Activated naive CD4-positive, alpha-beta T cell treated with anti-CD3 and anti-CD28 coated beads for 36 hours (primary cell): Measurements from ENCODE around the gene HS3ST4. TPM values are rescaled to one million over a fixed set of nuclear protein-coding genes. Genes with fewer than 3 reads are reported as not detected.

ENCODE experiments used
- CTCF ChIA-PET: fragments of 350-600 bp; sonication (Branson Sonifier 250); formaldehyde crosslinking; loops from one replicate; lab custom pipeline; 2021; ENCODE audit warnings: antibody characterized with exemption; lab: Charles Lee
- DNase-seq: peaks from one replicate; pipeline ENCODE4 v3.0.0-alpha.2; 2020
- H3K27ac Mint-ChIP-seq: one replicate; pipeline ENCODE4 v1.8.0; 2021; ENCODE audit warnings: mild to moderate bottlenecking, mixed read lengths
- H3K27me3 Mint-ChIP-seq: one replicate; pipeline ENCODE4 v1.8.0; 2021; ENCODE audit warnings: low read depth, mixed read lengths
- H3K36me3 Mint-ChIP-seq: one replicate; pipeline ENCODE4 v1.8.0; 2021; ENCODE audit warnings: low read depth, mixed read lengths
- H3K4me1 Mint-ChIP-seq: one replicate; pipeline ENCODE4 v1.8.0; 2021; ENCODE audit warnings: low read depth, mixed read lengths
- H3K4me3 Mint-ChIP-seq: one replicate; pipeline ENCODE4 v1.8.0; 2021; ENCODE audit warnings: mild to moderate bottlenecking, moderate library complexity, mixed read lengths
- H3K9me3 Mint-ChIP-seq: one replicate; pipeline ENCODE4 v1.8.0; 2021; ENCODE audit warnings: mixed read lengths
- intact Hi-C: fragments of 100-400 bp; cut with micrococcal nuclease; formaldehyde crosslinking; loops from one replicate; pipeline ENCODE4 v1.15.1; 2023
- total RNA-seq, 2 experiments: library from RNA; stranded (reverse); gene quantifications; one replicate each; pipeline ENCODE4 v1.2.3, GENCODE V29; 2021

HS3ST4 gene
- total RNA-seq, 2 experiments from 2014 or later = not detected

DNA sequence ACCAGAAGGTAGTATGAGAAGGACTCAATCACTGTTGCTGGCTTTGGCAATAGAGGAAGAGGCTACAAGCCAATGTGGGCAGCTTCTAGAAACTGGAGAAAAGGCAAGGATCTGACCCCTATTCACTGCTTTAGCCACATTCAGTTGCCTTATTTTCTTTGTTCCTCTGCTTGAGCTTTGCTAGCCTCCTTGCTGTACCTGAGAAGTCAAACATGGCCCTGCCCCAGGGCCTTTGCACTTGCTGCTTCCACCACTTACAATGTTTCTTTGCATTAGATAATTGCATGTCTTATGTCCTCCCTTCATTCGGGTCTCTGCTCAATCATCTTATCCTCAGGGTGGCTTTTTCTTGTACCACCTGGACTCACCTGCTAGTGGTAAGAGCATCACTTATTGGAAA is 15.8 kb downstream of the HS3ST4 start:
- intact Hi-C loops = loop anchor here (5.0 kb wide), 1 partner anchor 430 kb away; no protein-coding TSS in a partner anchor
- no peaks in the 10 kb centered on the region for H3K9me3 Mint-ChIP-seq
- H3K27me3 Mint-ChIP-seq = peaks cover 7% of the 10 kb centered on the region
- no peaks in the 10 kb centered on the region for H3K36me3 Mint-ChIP-seq
- no peak overlapping the region for H3K4me3 Mint-ChIP-seq
- no peak for DNase-seq
- CTCF ChIA-PET = no interaction called here
- no peaks in the 10 kb centered on the region for H3K4me1 Mint-ChIP-seq
- H3K27ac Mint-ChIP-seq = no peak overlapping the region

- Mint-ChIP-seq H3K4me1 (no peaks in the 10 kb centered on the region), H3K4me3 (no peak overlapping the region), H3K27me3 (peaks cover 7% of the 10 kb centered on the region), H3K9me3 (no peaks in the 10 kb centered on the region), H3K27ac (no peak overlapping the region), H3K36me3 (no peaks in the 10 kb centered on the region)
- intact Hi-C loops = loop anchor here (5.0 kb wide), 1 partner anchor 431 kb away; no protein-coding TSS in a partner anchor
- CTCF ChIA-PET = interaction anchor here (0.7 kb wide), 2 partner anchors 1336 to 1439 kb away, joined by 7 read pairs; no protein-coding TSS in a partner anchor
- peak; percentile 53 for DNase-seq
Observed at GRCh38 chr16:25707982-25708583, 16.3 kb downstream of the HS3ST4 start.

GRCh38 chr16:25709213-25709612 is 17.5 kb downstream of the HS3ST4 start:
- Mint-ChIP-seq H3K27me3 (peaks cover 10% of the 10 kb centered on the region), H3K36me3 (no peaks in the 10 kb centered on the region), H3K4me3 (no peak overlapping the region), H3K9me3 (no peaks in the 10 kb centered on the region), H3K27ac (no peak overlapping the region), H3K4me1 (no peaks in the 10 kb centered on the region)
- intact Hi-C loops = loop anchor here (5.0 kb wide), 1 partner anchor 432 kb away; no protein-coding TSS in a partner anchor
- no peak for DNase-seq
- CTCF ChIA-PET = interaction anchor here (0.5 kb wide), 1 partner anchor 433 kb away, joined by 3 read pairs; no protein-coding TSS in a partner anchor

DNA sequence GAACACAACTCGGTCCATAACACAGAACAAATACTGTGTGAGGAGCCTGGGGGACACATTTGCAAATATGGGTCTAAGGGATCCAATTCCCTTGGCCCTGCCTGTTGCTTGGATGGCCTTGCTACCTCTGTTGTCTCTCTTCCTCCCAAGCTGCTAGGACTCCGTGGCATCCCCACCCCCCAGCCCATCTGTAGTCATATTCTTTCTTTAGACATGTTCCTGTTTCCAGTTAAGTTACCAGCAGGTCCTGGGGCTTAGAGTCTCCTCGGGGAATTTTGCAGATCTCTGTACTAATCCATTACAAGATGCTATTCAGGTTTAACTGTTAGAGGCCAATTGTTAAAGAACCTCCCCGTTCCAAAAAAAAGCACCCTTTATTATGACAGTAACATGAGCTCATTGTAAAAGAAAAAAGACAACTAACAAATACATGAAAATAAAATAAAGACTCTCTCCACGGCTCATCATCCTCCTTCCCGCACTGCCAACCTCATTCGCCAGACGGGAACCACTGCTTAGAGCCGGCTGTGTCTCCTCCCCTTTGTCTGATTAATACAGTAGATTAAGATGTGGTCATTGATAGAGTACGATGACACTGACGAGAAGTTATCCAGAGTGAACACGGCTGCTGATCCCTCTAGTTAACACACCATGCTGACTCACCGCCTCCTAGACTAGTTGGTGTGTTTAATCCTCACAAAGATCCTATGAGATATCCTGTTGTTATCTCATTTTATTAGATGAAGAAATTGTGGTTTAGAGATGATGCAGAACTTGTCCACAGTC is 22.2 kb downstream of the HS3ST4 start:
- no peaks in the 10 kb centered on the region for H3K9me3 Mint-ChIP-seq
- H3K4me3 Mint-ChIP-seq = no peak overlapping the region
- no peak for DNase-seq
- peaks cover 10% of the 10 kb centered on the region for H3K27me3 Mint-ChIP-seq
- H3K36me3 Mint-ChIP-seq = no peaks in the 10 kb centered on the region
- CTCF ChIA-PET = no interaction called here
- no peak overlapping the region for H3K27ac Mint-ChIP-seq
- no peaks in the 10 kb centered on the region for H3K4me1 Mint-ChIP-seq
- intact Hi-C loops = no loop called here

GRCh38 chr16:25716186-25716585 is 24.4 kb downstream of the HS3ST4 start:
- Mint-ChIP-seq H3K36me3 (no peaks in the 10 kb centered on the region), H3K27ac (no peak overlapping the region), H3K4me3 (no peak overlapping the region), H3K27me3 (peaks cover 10% of the 10 kb centered on the region), H3K4me1 (no peaks in the 10 kb centered on the region), H3K9me3 (no peaks in the 10 kb centered on the region)
- CTCF ChIA-PET = no interaction called here
- intact Hi-C loops = no loop called here
- no peak for DNase-seq

DNA sequence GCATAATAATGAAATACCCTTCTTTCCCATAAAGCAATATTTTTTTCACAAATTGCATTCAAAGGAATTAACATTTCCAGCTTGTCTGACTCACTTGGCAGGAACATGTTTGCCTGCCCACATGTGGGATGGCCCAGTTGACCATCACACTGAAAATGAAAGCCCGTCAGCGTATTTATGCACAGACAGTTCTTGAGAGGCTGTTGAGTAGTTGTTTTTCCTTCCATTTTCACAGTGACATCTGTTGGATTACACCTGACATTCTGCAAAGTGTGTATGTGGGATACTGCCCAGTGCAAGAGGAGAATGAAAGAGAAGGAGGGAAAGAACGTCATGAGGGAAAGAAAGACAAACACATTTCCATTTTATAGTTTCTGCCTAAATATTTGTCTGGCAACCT is 29.7 kb downstream of the HS3ST4 start:
- H3K4me3 Mint-ChIP-seq = no peak overlapping the region
- CTCF ChIA-PET = no interaction called here
- intact Hi-C loops = no loop called here

DNA sequence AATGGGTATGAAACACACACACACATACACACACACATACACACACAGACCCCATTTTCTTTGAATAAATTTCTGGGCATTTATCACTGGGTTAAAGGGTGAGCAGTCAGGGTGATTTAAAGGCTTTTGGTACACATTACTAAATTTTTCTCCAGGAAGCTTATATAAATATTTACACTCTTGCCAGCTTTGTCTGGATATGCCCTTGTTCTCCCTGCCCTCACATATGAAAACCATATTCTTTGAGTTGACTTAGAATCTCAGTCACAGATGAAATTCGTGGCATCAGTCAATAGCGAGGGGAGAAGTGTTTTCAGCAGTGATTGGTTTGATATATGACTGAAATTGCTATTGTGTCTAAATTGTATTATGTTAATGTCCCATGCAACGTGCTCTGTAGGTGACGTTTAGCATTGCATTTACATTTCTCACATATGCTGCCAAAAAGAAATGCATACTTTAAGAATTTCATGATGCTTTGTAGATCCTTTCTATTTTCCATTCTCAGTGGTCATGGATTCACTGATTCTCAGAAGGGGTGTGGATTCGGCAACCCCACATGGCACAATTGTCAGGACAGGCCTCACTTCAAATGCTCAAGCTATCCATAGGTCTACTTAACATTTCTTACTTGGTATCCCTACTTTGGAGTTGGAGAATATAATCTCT is 34.8 kb downstream of the HS3ST4 start:
- Mint-ChIP-seq H3K4me1 (no peaks in the 10 kb centered on the region), H3K9me3 (no peaks in the 10 kb centered on the region), H3K27ac (no peak overlapping the region), H3K36me3 (no peaks in the 10 kb centered on the region), H3K4me3 (no peak overlapping the region), H3K27me3 (peaks cover 4% of the 10 kb centered on the region)
- CTCF ChIA-PET = no interaction called here
- intact Hi-C loops = no loop called here
- DNase-seq = no peak

More for the DNA sequence above, 29.7 kb downstream of the HS3ST4 start:
- no peak overlapping the region for H3K27ac Mint-ChIP-seq
- H3K4me1 Mint-ChIP-seq = no peaks in the 10 kb centered on the region
- H3K36me3 Mint-ChIP-seq = no peaks in the 10 kb centered on the region
- no peak for DNase-seq
- H3K9me3 Mint-ChIP-seq = no peaks in the 10 kb centered on the region
- H3K27me3 Mint-ChIP-seq = peaks cover 4% of the 10 kb centered on the region

- Mint-ChIP-seq H3K36me3 (no peaks in the 10 kb centered on the region), H3K9me3 (no peaks in the 10 kb centered on the region), H3K4me3 (no peak overlapping the region), H3K27ac (no peak overlapping the region), H3K27me3 (peaks cover 3% of the 10 kb centered on the region), H3K4me1 (no peaks in the 10 kb centered on the region)
- CTCF ChIA-PET = no interaction called here
- intact Hi-C loops = no loop called here
- DNase-seq = no peak
Observed at GRCh38 chr16:25729188-25729915, 37.6 kb downstream of the HS3ST4 start.

DNA sequence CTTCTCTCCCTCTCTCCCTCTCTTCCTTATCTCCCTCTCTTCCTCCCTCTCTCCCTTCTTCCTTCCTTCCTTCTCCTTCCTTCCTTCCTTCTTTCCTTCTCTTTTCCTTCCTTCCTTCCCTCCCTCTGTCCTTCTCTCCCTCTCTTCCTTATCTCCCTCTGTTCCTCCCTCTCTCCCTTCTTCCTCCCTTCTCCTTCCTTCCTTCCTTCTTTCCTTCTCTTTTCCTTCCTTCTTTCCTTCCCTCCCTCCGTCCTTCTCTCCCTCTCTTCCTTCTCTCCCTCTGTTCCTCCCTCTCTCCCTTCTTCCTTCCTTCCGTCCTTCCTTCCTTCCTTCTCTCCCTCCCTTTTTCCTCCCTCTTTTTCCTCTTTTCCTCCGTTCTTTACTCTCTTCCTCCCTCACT is 38.6 kb downstream of the HS3ST4 start:
- no peaks in the 10 kb centered on the region for H3K27me3 Mint-ChIP-seq
- no peaks in the 10 kb centered on the region for H3K36me3 Mint-ChIP-seq
- H3K27ac Mint-ChIP-seq = no peak overlapping the region
- H3K9me3 Mint-ChIP-seq = no peaks in the 10 kb centered on the region
- no peak overlapping the region for H3K4me3 Mint-ChIP-seq
- CTCF ChIA-PET = no interaction called here
- intact Hi-C loops = no loop called here
- DNase-seq = no peak
- H3K4me1 Mint-ChIP-seq = no peaks in the 10 kb centered on the region

DNA sequence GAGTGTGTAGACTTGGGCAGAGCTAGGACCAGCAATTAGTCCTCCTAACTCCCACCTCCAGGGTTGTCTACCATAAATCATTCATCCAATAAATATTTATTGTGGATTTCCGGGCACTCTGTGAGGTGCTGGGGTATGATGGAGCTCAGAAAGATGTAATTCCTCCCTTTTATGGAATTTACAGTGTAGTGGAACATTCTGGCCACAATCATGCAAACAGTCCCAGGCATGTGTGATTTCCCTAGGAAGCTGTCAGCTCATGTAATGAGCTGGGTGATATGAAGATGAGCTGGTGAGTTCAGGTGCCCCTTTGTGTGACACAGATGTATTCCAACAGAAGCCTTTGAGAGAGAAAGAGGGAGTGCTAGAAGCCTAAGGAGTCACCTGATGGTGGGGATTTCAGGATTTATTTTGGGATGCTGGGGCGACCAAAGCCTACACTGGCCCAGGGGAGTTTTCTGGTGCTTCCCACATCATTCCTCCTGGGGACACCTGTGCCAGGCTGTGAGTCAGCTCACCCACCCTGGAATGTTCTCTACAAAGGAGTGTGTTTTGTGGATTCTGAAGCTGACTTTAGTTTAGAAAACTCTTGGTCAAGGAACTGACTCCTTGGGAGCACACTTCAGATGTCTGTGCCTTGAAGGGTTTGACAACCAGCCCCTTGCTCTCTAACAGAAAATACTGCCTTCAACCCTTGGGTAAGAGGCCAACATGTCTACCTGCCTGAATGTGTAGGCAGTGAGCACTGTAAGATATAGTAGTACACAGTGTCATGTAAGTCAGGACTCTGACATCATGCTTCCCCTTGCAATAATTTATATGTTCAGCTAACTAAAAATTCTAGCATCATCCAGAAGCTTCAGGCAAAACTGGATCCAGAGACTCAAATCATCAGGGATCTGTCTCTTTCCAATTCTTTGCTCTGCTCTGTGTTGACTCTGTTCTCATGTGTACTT is 42.9 kb downstream of the HS3ST4 start:
- no peak for DNase-seq
- intact Hi-C loops = no loop called here
- H3K27me3 Mint-ChIP-seq = peaks cover 6% of the 10 kb centered on the region
- no peak overlapping the region for H3K27ac Mint-ChIP-seq
- no peaks in the 10 kb centered on the region for H3K36me3 Mint-ChIP-seq
- H3K9me3 Mint-ChIP-seq = no peaks in the 10 kb centered on the region
- H3K4me1 Mint-ChIP-seq = no peaks in the 10 kb centered on the region
- CTCF ChIA-PET = no interaction called here
- no peak overlapping the region for H3K4me3 Mint-ChIP-seq

DNA sequence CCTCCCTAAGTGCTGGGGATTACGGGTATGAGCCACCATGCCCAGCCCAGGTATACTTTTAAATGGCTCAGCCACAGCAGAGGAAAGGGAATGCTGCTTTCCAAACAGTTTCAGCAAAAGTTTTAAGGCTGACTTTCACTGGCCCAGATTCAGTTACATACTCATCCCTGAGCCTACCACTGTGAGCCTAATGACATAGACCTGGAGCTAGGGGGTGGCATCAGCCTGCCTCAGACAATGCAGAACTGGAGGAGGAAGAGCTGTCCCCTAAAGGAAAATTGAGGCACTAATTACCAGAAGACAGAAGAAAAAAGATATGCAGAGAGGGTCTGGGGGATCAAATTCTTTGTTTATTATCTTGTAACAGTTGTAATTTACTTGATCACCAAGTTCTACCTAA is 43.9 kb downstream of the HS3ST4 start:
- no peaks in the 10 kb centered on the region for H3K36me3 Mint-ChIP-seq
- no peaks in the 10 kb centered on the region for H3K4me1 Mint-ChIP-seq
- DNase-seq = no peak
- no peak overlapping the region for H3K27ac Mint-ChIP-seq
- intact Hi-C loops = no loop called here
- CTCF ChIA-PET = no interaction called here
- peaks cover 6% of the 10 kb centered on the region for H3K27me3 Mint-ChIP-seq
- H3K9me3 Mint-ChIP-seq = no peaks in the 10 kb centered on the region
- no peak overlapping the region for H3K4me3 Mint-ChIP-seq
